AG20443 (cell line): Measurements from ENCODE around the gene TPH2.

Experiments used
- DNase-seq: peaks from one replicate; pipeline ENCODE4 v3.0.0; 2012; ENCODE audit warnings: low spot score, mixed read lengths

TPH2 gene

GRCh38 chr12:72035625-72036024 is 97.0 kb downstream of the TPH2 start:
- DNase-seq = no peak

- DNase-seq = no peak
Measured at GRCh38 chr12:72036393-72036792, 97.7 kb downstream of the TPH2 start.

GRCh38 chr12:72037006-72037795 is 98.6 kb downstream of the TPH2 start:
- no peak for DNase-seq

- no peak for DNase-seq
Measured at GRCh38 chr12:72041811-72042210, 103.2 kb downstream of the TPH2 start.

- no peak for DNase-seq
Measured at GRCh38 chr12:72053604-72054003, 115.0 kb downstream of the TPH2 start.

- no peak for DNase-seq
Measured at GRCh38 chr12:72054511-72054910, 115.9 kb downstream of the TPH2 start.

GRCh38 chr12:72057330-72057914 is 118.8 kb downstream of the TPH2 start:
- no peak for DNase-seq

GRCh38 chr12:72063073-72063472 is 124.4 kb downstream of the TPH2 start:
- DNase-seq = no peak

- DNase-seq = no peak
Measured at GRCh38 chr12:72071030-72071429, 132.4 kb downstream of the TPH2 start.

- DNase-seq = no peak
Measured at GRCh38 chr12:72072592-72073212, 134.1 kb downstream of the TPH2 start.

GRCh38 chr12:72074065-72074464 is 135.4 kb downstream of the TPH2 start:
- no peak for DNase-seq

- no peak for DNase-seq
Measured at GRCh38 chr12:72074956-72075355, 136.3 kb downstream of the TPH2 start.

- no peak for DNase-seq
Measured at GRCh38 chr12:72075401-72075800, 136.8 kb downstream of the TPH2 start.

- DNase-seq = no peak
Measured at GRCh38 chr12:72075891-72076557, 137.4 kb downstream of the TPH2 start.

GRCh38 chr12:72076558-72076915 is 137.9 kb downstream of the TPH2 start:
- DNase-seq = no peak

- DNase-seq = no peak
Measured at GRCh38 chr12:72077111-72077820, 138.6 kb downstream of the TPH2 start.

- DNase-seq = no peak
Measured at GRCh38 chr12:72081777-72082176, 143.1 kb downstream of the TPH2 start.
